HG03135 (cell line): Measurements from ENCODE around the gene SPATA7.

ENCODE experiments used
- ATAC-seq: cut with Tn5 transposase; IDR thresholded peaks from one replicate; pipeline ENCODE4 v1.9.1; 2021; ENCODE audit warnings: mild to moderate bottlenecking, moderate library complexity; ENCODE audit not compliant: unreplicated experiment

SPATA7 gene

GRCh38 chr14:88481059-88481458 is 95.6 kb downstream of the SPATA7 start:
- ATAC-seq, result no peak

GRCh38 chr14:88481794-88482193 is 96.3 kb downstream of the SPATA7 start:
- no peak for ATAC-seq

GRCh38 chr14:88482524-88482923 is 97.1 kb downstream of the SPATA7 start:
- no peak for ATAC-seq
